GM19328 (cell line): Measurements from ENCODE around the gene SFTA2.

ENCODE experiments used
- ATAC-seq: cut with Tn5 transposase; IDR thresholded peaks from one replicate; pipeline ENCODE4 v1.9.1; 2021; ENCODE audit warnings: mild to moderate bottlenecking, moderate library complexity; ENCODE audit not compliant: unreplicated experiment

SFTA2 gene

DNA sequence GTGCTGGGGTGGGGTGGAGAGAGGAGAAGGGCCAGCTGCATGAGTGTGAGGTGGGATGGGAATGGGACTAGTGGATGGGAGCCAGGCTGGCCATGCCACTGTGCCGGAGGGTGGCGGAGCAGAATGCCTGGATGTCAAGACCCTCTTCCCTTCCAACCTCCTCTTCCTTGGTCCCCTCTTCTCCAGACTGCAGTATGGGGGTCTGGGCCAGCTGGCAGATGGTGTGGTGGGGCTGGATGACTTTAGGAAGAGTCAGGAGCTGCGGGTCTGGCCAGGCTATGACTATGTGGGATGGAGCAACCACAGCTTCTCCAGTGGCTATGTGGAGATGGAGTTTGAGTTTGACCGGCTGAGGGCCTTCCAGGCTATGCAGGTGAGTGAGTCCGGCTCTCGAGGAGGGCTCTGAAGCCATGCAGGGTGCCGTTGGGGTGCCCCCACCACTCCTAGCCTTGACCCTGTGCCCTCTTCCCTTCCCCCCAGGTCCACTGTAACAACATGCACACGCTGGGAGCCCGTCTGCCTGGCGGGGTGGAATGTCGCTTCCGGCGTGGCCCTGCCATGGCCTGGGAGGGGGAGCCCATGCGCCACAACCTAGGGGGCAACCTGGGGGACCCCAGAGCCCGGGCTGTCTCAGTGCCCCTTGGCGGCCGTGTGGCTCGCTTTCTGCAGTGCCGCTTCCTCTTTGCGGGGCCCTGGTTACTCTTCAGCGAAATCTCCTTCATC lies 40.0 kb downstream of the SFTA2 start:
- no peak for ATAC-seq

DNA sequence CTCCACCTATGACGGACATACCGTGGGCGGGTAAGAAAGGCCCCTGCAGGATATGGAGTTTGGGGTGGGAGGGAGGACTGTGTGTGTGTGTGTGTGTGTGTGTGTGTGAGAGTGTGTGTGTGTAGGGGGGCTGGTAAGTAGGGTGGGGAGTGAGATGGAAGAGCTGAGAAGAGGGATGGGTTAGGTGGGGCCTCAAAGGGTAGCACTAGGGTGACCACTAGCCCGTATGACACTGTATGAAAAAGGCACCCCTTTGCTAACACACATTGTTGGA lies 40.6 kb downstream of the SFTA2 start:
- ATAC-seq = no peak

DNA sequence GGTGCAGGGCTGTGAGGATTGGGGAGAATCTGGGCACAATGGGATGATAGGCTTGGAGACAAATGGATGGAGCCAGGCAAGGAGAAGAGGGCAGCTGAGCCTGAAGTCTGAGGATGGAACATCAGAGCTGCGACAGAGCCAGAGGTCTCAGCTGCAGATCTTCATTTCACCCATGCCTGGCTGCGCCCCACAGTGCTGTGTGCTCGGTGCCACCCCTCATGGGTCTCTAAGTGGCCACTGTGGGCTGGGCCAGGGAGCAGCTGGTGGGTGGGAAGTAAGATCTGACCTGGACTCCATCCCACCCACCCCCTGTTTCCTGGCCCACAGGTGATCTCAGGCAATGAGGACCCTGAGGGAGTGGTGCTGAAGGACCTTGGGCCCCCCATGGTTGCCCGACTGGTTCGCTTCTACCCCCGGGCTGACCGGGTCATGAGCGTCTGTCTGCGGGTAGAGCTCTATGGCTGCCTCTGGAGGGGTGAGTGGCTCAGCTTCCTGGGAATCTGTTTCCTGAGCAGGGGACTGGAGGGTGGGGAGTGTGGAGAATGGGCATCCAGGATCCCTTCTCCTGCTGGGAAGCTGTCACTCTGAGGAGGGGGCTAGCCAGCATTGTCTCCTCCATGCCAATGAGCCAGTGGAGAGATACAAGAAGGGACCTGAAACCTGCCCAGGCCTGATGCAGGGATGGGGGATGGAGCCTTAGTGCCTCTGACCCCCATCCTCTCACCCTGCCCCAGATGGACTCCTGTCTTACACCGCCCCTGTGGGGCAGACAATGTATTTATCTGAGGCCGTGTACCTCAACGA lies 41.1 kb downstream of the SFTA2 start:
- no peak for ATAC-seq

DNA sequence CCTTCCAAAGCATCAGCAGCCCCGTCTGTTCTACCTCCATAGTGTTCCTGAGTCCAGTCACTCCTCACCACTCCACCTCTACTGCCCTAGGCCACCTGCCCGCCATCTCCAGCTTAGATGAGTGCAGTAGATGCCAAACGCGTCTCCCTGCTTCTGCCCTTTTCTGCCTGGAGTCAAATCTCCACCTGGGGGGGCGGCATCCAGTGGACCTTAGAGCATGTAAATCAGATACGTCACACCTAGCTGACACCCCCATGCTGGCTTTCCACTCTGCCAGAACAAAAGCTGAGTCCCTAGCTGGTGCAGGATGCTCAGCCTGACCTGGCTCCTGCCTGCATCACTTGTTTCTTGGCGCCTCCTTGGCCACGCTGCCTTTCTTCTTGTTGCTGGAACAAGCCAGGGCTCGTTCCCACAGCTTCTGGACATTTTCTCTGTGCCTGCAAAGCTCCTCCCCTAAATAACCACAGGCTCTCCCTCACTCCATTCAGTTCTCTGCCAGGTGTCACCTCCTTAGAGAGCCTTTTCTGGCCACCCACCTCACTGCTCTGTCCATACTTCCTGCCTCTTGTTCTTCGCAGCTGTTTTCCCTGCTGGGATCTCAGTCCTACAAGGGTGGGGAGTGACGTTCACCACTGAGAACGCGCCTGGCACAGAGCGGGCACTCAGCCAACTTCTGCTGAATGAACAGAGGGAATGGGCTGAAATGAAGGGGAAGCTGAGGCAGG lies 41.9 kb downstream of the SFTA2 start:
- ATAC-seq = no peak

DNA sequence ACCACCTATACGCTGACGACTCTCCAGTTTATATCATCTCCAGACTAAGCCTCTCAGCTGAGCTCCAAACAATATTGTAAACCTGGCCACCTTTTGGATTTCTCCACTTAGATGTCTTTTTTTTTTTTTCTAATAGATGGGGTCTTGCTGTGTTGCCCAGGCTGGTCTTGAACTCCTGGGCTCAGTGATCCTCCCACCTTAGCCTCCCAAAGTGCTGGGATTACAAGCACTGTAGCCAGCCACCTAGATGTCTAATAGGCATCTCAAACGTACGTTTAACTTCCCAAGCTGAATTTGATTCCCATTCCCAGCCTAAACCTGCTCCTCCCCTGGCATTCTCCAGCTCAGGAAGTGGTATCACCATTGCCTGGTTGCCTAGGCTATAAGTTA lies 42.5 kb downstream of the SFTA2 start:
- ATAC-seq = no peak

DNA sequence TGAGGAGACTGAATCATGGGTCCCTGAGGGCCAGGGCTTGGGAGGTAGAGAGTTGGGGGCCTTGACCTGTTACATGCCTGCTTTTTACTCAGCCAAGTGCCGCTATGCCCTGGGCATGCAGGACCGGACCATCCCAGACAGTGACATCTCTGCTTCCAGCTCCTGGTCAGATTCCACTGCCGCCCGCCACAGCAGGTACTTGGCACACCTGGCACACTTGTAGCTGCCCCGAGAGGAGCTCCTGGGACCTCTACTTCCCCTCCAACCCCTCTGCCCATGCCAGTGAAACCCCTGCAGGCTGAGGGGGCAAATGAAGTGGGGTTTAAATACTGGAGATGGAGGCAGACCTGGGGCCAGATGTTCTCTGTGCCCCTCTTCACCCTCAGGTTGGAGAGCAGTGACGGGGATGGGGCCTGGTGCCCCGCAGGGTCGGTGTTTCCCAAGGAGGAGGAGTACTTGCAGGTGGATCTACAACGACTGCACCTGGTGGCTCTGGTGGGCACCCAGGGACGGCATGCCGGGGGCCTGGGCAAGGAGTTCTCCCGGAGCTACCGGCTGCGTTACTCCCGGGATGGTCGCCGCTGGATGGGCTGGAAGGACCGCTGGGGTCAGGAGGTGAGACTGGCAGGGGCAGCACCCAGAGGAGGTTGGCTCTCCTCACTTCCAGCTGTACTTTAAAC lies 43.0 kb downstream of the SFTA2 start:
- no peak for ATAC-seq

DNA sequence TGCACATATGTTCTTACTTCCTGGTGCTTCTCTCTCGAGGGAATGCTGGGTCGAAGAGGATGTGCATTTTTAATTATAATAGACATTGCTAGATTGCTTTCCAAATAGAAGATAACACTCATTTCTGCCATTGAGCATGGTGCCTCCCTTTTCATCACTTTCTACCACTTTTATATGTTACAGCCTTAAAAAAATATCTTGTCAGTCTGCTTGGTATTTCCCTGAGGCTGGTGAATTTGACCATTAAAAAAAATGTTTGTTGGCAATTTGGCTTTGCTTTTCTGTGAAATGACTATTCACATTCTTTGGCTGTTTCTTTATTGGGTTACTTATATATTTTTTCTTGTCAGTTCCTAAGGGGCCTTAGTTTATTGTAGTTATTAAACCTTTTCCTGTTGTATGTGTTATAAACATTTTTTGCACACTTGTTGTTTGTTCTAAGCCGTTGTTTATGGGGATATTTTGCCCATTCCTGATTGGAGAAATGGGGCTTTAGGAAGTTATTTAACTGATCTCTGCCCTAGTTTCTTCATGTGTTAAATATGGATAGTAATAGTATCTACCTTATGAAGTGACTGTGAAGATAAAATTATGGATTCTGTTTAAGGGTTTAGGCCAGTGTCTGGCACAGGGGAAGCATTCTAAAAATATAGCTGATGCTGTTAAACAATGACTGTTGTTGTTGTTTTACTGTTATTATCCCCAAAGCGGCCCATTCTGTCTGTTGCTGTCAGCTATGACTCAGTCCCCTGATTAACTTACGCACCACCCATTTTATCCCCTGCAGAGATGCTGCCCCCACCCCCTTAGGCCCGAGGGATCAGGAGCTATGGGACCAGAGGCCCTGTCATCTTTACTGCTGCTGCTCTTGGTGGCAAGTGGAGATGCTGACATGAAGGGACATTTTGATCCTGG lies 43.8 kb downstream of the SFTA2 start:
- ATAC-seq = no peak

DNA sequence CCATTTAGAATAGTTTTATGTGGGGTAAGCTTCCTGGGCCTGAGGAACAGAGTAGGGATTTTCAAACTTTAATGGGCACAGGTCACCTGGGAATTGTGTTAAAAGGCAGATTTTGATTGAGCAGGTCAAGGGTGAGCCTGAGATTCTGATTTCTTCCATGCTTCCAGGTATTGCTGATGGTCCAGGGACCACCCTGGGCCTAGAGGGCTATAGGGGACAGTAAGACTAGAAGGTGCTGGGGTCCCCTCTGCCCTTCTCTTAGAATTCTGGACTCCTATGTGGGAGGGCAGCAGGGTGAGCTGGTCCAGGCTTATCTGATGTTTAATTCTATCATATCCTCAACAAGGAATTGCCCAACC lies 45.1 kb downstream of the SFTA2 start:
- no peak for ATAC-seq

DNA sequence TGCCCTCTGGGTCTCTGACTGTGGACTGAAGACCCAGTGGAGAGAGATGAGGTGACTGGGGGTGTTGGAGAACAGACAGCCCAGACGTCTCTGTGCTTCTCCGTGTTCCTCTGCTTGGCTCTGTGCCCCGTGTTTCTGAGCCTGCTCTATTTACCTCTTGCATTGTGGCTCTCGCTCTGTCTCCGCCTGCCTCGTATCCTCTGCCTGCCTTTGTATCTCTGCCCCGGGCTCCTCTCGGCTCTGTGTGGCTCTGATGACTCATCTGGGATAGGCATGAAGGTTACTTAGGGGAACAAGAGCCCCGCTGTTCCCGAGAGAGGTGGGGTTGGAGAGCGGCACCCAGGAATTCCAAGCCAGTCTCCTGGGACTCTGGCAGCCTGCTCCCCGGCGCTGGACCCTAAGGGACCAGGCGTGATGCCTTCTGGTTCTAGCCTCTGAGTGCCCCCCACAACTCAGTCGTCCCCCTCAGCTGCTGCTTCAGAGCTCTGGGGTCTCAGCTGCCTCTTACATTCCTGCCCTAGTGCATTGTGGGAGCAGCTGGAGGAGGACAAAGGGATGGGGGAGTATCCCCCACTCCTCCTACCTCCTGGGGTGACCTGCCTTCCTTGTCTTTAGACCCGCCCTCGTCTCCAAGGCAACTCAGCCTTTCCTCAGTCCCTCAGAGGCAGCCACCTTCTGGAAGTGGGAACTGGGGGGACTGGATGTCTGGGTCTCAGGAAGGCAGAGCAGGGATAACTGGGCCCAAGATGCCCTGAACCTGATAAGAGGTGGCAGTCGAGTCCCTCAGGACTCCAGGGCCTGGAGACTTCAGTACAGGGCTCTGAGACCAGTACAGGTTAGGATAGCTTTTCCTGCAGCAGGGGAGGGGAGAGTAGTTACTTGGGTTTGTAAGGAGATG lies 45.7 kb downstream of the SFTA2 start:
- ATAC-seq = no peak

DNA sequence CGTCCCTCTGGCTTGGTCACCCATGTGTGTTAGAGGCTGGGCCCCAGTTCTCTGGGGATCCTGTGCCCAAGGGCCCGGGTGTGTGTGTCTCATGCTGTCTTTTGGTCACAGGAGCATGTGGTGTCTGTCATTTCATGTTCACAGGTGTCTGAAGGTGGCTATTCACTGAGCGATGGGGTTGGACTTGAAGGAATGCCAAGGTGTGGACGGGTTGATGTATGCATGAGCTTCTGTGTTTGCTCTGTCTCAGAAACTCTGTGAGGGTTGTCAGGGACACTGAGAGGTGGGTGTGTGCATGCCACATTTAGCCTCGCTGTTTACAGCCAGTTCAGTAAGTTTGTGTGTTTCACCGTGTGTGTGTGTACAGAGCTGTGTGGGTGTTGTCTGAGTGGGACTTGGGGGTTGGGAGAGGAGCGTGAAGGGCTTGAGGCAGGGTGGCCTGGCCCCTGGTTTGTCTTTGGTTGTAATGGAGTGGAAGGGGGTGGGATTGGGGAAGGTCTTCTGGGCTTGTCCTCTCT lies 46.4 kb downstream of the SFTA2 start:
- no peak for ATAC-seq

DNA sequence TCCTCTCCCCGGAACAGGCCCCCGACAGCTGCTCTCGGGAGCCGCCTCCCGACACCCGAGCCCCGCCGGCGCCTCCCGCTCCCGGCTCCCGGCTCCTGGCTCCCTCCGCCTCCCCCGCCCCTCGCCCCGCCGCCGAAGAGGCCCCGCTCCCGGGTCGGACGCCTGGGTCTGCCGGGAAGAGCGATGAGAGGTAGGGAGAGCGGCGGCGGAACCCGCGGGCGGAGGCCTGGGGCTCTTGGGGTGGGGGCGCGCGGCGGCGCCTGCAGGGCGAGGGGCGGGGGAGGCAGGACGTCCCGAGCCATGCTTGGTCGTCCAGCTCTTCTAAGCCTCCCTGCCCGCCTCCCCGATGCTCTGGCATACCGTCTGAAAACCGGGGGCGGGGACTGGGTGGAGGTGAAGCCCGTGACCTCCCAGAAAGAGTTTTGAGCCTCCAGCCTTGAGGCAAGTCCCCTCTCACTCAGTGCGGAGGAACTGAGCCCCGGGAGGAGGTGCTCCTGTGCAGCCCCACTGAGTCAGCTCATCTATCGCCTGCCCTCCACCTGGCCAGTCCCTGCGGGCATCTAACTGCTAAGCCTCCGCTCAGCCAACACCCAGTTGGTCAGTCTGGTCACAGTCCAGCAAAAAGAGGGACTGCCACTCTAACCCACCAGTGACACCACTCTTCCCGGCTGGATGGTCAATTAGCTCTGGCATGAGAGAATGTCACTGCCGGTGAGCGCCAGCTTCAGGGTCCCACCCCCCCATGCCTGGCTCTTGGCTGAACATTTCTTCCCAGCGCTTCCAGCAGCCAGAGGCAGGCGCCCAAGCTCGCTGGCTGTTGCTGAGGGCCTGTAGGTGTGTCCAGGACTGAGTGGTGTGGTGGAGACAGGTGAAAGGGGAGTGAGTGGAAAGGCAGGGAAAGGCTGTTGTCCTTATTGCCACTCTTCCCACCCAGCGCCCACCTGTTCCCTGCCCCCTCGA lies 47.2 kb downstream of the SFTA2 start:
- no peak for ATAC-seq

DNA sequence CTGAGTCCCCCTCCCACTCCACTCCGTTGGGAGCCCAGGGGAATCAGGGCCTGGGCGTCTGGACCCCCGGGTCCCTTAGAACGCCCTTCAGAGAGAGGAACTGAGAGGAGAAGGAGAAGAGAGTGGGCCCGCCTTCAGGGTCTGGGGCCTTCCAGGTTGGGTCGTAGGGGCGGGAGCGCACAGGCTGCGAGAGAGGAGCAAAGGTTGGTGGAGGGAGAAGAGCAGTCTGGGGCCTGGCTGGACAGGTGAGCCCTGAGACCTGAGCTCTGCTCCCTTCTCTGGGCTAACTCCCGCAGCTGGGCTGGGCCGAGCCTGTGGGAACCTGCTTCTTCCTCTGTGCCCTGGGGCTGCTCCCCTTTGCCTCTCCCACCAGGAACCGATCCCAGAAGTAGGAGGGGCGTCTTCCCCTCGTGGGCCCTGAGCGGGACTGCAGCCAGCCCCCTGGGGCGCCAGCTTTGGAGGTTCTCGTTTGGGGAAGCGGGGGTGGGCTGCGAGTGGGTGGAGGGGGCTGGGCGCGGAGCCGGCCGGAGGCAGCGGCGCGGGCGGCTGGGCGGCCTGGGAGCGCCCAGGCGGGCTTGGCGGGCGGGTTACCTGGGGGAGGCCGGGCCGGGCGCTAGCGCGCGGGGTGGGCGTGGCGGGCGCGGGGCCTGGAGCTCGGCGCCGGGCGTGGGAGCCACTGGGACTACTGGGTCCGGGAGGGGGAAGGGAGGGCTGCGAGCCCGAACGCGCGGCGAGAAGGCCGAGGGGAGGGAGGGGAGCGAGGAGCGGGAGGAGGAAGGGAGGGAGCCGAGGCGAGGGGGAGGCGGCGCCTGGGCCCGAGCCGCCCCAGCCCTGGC lies 48.1 kb downstream of the SFTA2 start, which contains the start of gene DDR1:
Gene DDR1, plus strand, starts transcription at position 835 of the 836 bp plus-strand sequence. CDS start 4,211 bp downstream, outside the sequence.
- ATAC-seq = no peak

DNA sequence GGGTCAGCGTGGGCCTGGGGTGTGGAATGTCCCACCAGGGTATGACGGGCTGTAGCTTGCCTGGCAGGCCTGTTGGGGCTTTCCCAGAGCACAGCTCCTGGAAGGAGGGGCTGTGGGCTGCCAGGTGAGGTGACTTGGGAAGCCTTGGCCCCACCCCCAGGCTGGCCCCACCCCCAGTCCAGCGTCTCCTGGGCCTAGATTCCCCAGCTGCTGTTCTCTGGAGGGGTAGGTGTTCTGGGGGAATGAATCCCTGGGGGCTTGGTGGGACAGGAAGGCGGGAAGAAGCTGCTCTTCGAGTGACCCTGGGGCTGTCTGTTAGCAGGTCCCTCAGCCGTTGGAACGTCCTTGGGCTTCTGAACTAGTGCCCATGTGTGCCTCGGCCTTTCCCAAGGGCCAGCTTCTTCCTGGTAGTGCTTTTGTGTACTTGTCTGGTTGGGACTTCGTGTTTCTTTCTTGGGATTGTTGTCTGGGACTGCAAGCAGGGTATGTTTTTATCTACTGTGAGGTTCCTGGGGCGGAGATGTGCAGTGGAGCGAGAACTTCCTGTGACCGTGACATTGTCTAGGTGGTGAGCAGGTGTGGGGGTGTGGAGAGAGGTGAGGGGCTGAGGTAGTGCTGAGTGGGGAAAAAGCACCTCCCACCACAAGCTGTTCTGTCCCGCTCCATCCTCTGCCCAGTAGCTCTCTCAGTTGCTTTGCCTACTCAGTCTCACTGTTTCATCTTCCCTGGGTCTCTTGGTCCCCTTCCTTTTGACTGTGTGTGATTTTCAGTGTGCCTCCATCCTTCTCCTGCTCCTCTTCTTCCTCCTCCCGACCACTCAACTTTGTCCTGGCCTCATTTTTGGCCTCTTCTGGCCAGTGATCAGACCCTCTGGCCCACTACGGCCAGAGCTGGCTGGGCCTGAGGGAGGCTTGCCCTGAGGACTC lies 48.9 kb downstream of the SFTA2 start:
- no peak for ATAC-seq

DNA sequence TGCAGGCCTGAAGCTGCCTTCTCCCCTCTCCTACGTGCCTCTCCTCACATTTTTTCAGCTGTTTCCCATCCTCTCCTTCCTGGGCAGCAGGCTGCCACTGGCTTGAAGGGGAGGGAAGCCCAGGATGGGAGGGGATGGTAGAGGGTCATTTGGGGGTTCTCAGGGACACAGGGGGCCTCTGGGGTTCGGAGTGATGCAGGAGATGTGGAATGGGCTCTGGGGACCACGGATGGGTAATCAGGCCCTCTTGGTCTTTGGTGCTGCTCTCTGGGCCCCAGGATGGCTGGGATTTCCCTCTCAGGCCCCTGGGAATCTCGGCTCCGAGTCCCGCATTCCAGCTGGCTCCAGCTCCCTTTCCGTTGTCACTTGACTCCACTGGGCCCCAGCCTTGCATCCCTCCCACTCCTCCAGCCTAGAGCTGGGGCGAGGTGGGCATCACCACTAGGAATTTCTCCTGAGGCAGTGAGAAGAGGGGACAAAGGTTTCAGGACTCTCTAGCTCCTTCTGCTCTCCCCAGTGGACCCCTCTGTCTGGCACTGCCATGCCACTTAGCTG lies 49.7 kb downstream of the SFTA2 start:
- ATAC-seq = no peak

DNA sequence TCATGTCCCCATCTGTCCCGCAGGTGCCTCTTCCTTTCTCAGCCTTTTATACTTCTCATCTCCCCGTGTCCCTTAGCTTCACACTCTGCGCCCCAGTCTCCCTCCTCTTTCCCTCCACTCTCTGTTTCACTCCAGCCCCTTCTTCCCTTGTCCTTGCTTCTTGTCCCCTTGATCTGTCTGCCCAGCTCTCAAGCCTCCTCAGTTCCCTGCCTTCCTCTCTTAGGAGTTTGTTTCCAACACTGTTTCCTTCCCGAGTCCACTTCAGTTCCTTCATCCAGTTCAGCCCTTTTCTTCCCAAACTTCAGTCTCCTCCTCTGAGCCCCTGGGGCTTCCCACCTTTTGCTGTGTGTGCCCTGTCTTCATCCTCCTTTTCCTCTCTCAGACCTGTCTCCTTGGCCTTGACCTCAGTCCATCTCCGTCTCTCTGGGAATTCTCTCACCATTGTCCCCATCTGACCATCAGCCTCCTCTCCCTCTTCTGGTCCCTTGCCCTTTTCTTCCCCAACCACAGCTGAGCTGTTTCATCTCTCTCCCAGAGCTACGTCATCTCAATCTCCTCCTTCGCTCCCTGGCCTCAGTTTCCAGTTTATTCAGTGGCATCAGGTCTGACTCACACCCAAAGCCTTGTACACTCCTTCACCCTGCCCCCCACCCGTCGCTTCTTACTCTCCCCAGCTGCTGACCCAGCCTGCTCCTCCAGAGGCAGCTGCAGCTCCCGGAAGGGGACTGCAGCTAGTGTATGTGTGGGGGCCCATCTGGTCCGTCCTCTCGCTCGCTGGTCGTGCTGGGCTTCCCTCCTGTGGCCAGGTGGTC lies 50.4 kb downstream of the SFTA2 start:
- no peak for ATAC-seq
